Kidney tubule cell (primary cell): Measurements from ENCODE around the gene AUTS2.
A peak's percentile ranks its signal among the peaks of the same experiment; 100 is the strongest.

Experiments
- DNase-seq: peaks from one replicate; pipeline ENCODE4 v3.0.0-alpha.2; 2018; ENCODE audit warnings: low spot score

Gene AUTS2

GRCh38 chr7:70035519-70035918 lies 437.2 kb downstream of the AUTS2 start:
- DNase-seq: no peak

- DNase-seq: no peak
Measured at GRCh38 chr7:70035955-70036354, 437.7 kb downstream of the AUTS2 start.

- no peak for DNase-seq
Measured at GRCh38 chr7:70036695-70037094, 438.4 kb downstream of the AUTS2 start.

GRCh38 chr7:70037171-70037933 lies 439.1 kb downstream of the AUTS2 start:
- DNase-seq: no peak

- DNase-seq: no peak
Measured at GRCh38 chr7:70040051-70040450, 441.8 kb downstream of the AUTS2 start.

GRCh38 chr7:70040970-70041766 lies 442.9 kb downstream of the AUTS2 start:
- DNase-seq: peak; percentile 16

- peak; percentile 32 for DNase-seq
Measured at GRCh38 chr7:70042533-70042932, 444.3 kb downstream of the AUTS2 start.

GRCh38 chr7:70043015-70043538 lies 444.8 kb downstream of the AUTS2 start:
- DNase-seq: no peak

- no peak for DNase-seq
Measured at GRCh38 chr7:70044064-70044463, 445.8 kb downstream of the AUTS2 start.

GRCh38 chr7:70044525-70044924 lies 446.2 kb downstream of the AUTS2 start:
- no peak for DNase-seq

- no peak for DNase-seq
Measured at GRCh38 chr7:70044981-70045380, 446.7 kb downstream of the AUTS2 start.

- no peak for DNase-seq
Measured at GRCh38 chr7:70047384-70047783, 449.1 kb downstream of the AUTS2 start.

- DNase-seq: no peak
Measured at GRCh38 chr7:70047891-70048448, 449.7 kb downstream of the AUTS2 start.

GRCh38 chr7:70051726-70052125 lies 453.5 kb downstream of the AUTS2 start:
- DNase-seq: no peak

GRCh38 chr7:70052691-70053090 lies 454.4 kb downstream of the AUTS2 start:
- DNase-seq: no peak

GRCh38 chr7:70053421-70053820 lies 455.1 kb downstream of the AUTS2 start:
- no peak for DNase-seq

- DNase-seq: no peak
Measured at GRCh38 chr7:70053989-70054388, 455.7 kb downstream of the AUTS2 start.

GRCh38 chr7:70056363-70056762 lies 458.1 kb downstream of the AUTS2 start:
- DNase-seq: no peak

- no peak for DNase-seq
Measured at GRCh38 chr7:70060298-70061068, 462.2 kb downstream of the AUTS2 start.

- no peak for DNase-seq
Measured at GRCh38 chr7:70063371-70063770, 465.1 kb downstream of the AUTS2 start.

GRCh38 chr7:70063927-70064326 lies 465.7 kb downstream of the AUTS2 start:
- DNase-seq: no peak

- DNase-seq: no peak
Measured at GRCh38 chr7:70066844-70067243, 468.6 kb downstream of the AUTS2 start.
